K562 treated with DMSO at 1 percent for 24 hours (cell line): ENCODE data around the gene IL17RD. TPM values are rescaled to one million over a fixed set of nuclear protein-coding genes. Genes with fewer than 3 reads are reported as not detected.

Source experiments
- total RNA-seq: library from RNA; unstranded; fragments of 300-600 nt; gene quantifications from 2 replicates; pipeline ENCODE4 v1.2.3, GENCODE V29; 2022; ENCODE audit warnings: low read depth; ENCODE audit not compliant: insufficient read depth

Gene IL17RD
- 0.02 TPM in 1 of 2 replicates, not detected in the other for total RNA-seq

DNA sequence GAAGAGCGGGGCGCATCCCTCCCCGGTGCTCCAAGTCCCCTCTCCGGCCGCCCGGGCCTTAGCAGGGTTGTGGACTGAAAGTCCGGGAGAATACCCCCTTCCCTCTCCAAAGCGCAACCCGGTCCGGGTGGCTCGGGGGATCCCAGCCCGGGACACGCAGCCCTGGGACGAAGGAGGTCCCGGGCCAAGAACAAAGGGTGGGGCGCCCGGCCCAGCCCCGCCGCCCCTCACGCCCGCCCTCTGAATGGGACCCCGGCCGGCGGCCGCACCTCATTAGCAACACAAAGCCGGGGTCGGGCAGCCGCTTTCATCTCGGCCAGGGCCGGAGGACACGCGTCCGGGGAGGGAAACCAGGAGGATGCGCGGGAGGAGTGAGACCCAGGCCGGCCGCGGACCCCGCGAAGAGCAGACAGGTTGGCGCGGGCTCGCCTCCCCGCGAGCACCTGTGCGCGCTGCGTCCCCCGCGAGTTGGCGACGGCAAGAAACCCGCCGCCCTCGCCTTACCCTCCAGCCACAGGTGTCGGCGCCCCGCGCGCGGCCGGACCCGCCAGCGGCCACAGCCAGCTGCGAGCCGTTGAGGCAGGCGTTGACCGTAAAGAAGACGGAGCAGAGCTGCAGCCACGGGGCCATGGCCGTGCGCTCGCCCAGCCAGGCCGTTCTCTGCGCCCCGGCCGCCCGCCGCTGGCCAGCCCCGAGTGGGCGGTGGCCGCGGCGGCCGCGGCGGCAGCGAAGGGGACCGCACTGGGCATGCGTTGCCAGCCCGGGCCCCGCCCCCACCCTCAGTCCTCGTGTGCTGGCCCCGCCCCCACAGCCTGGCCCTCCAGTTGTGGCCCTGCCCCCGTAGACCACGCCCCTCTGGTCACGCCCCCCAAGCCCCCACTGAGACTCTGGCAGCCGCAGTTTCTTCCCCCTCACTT, at the start of gene IL17RD:
TSS of gene IL17RD (minus strand) at position 697 of the 917 bp plus-strand sequence. CDS start at position 630, 67 bp downstream.

DNA sequence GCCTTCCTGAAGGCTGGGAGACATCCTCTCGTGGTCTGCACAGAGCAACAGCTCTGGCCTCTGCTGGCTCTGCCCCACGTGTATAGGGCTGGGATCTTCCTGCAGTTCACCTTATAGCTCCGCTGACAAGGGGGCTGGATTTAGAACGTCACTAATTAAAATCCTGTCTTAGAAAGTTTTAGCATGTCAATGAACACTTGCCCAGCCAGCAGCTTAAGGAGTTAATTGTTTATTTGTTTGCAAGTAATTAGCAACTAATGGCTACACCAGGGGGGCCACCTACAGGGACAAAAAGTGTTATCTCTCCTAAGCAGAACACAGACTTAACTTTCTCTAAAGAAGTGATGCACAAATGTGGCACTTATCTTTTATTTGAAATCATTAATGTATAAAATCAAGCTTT, 34.7 kb upstream of the IL17RD start, which contains the start of gene HESX1:
TSS of gene HESX1 (minus strand) at position 84 of the 403 bp plus-strand sequence. CDS start at position 24, 60 bp downstream.

DNA sequence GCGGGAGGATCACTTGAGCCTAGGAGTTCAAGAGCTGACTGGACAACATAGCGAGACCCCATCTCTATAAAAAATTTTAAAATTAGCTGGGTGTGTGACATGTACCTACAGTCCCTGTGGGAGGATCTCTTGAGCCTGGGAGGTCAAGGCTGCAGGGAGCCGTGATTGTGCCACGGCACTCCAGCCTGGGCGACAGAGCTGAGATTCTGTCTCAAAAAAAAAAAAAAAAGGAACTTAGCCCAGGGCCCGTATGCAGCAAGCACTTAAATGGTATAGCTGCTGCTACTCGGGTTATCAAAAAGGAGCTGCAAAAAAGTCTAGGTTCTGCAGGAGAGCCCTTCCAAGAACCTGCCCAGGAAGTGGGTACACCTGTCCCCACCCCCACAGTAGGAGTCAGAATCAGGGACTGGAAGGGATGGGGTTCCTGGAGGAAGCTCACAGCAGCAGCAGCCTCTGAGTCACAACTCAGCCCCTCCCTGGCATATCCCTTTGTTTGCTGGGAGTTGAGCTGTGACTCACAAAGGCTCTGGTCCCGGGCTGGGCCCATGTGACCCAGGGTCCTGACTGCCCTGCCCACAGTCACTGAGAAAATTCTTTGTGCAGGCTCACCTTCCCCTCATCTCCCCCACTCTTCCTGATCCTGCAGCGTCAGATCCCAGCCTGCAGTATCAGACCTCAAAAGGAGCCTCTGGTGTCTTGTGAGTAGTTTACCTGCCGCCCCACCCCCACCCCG, 104.9 kb downstream of the IL17RD start, which contains the start of gene SPATA12:
TSS of gene SPATA12 (plus strand) at position 576 of the 733 bp plus-strand sequence. CDS start 13,031 bp downstream, outside the sequence.

Other genes starting within 250 kb of the IL17RD start
- gene SPATA12, start 104.7 kb downstream of the IL17RD start, total RNA-seq = not detected in 2 replicates
- 0.96 TPM in 1 of 2 replicates, not detected in the other for gene HESX1, start 34.6 kb upstream of the IL17RD start, total RNA-seq
- gene APPL1, start 62.4 kb upstream of the IL17RD start, total RNA-seq = 7.9 and 9.2 TPM in 2 replicates
- not detected in 2 replicates for gene ASB14, start 127.3 kb upstream of the IL17RD start, total RNA-seq